Measurements from ENCODE around the gene GSTK1. TPM values are rescaled to one million over a fixed set of nuclear protein-coding genes. Genes with fewer than 3 reads are reported as not detected.

The GSTK1 gene
- total and polyA plus RNA-seq, 9 of the 15 experiments (the other 6 are each of a cell fraction or from before 2014, with no cell fraction given) = 155 to 441 (median 233) TPM

- TF ChIP-seq OTX1 (CRISPR knock-in tag; IDR thresholded peaks at IDR 0.05) (peak; percentile 69; the same call in 1 of the 2 replicates), MBD1 (CRISPR knock-in tag; IDR thresholded peaks at IDR 0.05) (no peak), REST (IDR thresholded peaks at IDR 0.05; ENCODE audit: borderline replicate concordance) (no peak), REST (CRISPR knock-in tag; IDR thresholded peaks at IDR 0.05; ENCODE audit: low read depth) (peak; percentile 62), ID3 (CRISPR knock-in tag; IDR thresholded peaks at IDR 0.05) (no peak), ID3 (tag; IDR thresholded peaks at IDR 0.05) (peak; percentile 76), NKRF (IDR thresholded peaks at IDR 0.05; ENCODE audit: borderline replicate concordance) (peak; percentile 93; the same call in 1 of the 2 replicates), JUN (IDR thresholded peaks at IDR 0.05; ENCODE audit: borderline replicate concordance, low read depth, low read length) (0 out of 2 replicates have a peak, but pooled peaks have one; percentile 7), JUN (CRISPR knock-in tag; IDR thresholded peaks at IDR 0.05; ENCODE audit: borderline replicate concordance) (no peak), RBM14 (IDR thresholded peaks at IDR 0.05; ENCODE audit: borderline replicate concordance, insufficient read depth, low read depth, low read length) (no peak), HMGN3 (IDR thresholded peaks at IDR 0.05; ENCODE audit: borderline replicate concordance, extremely low read depth, insufficient read length, low read depth, low read length) (no peak), ARNT (IDR thresholded peaks at IDR 0.05) (no peak), HLTF (IDR thresholded peaks at IDR 0.05) (peak; percentile 69; the same call in 1 of the 2 replicates)
These were observed at the start of gene GSTK1 (continued) for GRCh38 chr7:143263266-143264195.

Data from K562 (cell line).